Activated CD8-positive, alpha-beta memory T cell treated with anti-CD3 and anti-CD28 coated beads, Interleukin-2, amount 50 U/mL, for 1 hour (primary cell): ENCODE results near the gene SHC4.
"Not testable (repeated sequence)": the region's sequence is repeated elsewhere in the genome, so short reads cannot be mapped to it uniquely, and the experiment has no call there.

Experiments
- DNase-seq: peaks from one replicate; pipeline ENCODE4 v3.0.0-alpha.2; 2020; ENCODE audit errors: extremely low read depth

The SHC4 gene, protein sequence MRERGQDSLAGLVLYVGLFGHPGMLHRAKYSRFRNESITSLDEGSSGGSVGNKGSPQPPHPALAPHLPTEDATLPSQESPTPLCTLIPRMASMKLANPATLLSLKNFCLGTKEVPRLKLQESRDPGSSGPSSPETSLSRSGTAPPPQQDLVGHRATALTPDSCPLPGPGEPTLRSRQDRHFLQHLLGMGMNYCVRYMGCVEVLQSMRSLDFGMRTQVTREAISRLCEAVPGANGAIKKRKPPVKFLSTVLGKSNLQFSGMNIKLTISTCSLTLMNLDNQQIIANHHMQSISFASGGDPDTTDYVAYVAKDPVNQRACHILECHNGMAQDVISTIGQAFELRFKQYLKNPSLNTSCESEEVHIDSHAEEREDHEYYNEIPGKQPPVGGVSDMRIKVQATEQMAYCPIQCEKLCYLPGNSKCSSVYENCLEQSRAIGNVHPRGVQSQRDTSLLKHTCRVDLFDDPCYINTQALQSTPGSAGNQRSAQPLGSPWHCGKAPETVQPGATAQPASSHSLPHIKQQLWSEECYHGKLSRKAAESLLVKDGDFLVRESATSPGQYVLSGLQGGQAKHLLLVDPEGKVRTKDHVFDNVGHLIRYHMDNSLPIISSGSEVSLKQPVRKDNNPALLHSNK

DNA sequence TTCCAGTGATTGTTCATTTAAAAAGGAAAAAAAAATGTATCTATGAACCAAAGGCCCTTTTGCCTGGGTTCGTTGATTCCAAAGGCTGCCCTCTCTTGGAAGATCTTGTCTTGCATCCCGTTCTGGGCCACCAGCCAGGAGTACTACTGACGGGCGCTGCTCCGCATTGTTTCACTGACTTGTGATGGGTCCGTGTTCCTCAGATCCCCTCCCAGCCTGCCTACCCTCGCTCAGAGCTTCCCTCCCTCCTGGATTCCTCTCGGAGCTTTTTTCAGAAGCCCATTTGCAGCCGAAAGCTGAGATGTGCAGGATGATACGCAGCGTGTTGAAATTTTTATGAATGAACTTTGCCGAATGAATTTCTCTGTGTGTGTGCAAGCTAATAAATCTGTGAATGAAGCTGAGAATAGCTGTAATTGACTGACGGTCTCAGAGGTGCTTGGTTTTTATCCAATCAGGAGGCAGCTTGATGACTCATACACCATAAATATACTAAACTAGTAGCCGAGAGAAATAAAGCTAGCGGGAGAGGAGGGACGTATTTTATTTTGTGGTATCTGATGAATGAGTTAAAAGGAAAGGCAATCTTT, at the start of gene SHC4:
TSS of gene SHC4 (minus strand) at position 396 of the 590 bp plus-strand sequence. CDS start 904 bp downstream, outside the sequence.
- no peak for DNase-seq

DNA sequence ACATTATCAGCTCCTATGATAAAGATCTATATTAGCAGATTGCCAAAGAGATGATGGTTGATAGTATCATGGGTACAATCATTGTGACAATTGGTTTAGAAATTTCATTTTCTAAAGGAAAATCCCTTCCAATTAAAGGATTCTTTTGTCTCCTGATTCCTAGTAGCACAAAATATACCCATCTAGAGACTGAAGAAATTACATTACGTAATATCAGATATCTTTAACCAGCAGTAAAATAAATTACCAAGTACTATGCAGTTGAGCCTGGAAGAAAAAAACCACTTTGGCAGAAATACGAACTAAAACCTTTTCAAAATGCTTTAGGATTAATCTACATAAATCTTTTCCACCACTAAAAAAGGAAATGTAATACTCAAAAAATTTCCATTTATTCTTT, 35.6 kb upstream of the SHC4 start:
- no peak for DNase-seq

DNA sequence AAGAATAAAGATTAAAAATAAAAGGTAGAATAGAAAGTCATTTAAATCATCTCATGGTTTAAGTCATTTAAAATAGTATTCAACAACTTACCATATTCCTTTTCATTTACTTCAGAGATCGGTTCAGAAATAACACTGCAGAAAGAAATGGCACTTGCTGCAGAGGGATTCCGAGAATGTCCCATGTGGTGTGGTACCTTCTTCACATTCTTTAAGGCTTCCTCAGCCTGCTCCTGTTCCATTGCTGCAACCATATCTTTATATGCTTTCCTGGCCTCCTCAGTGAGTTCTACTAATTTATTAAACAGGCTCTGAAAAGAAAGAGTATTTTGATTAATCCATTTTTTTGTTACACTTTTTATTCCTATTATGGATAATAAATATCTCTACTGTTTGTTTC, 32.6 kb upstream of the SHC4 start:
- no peak for DNase-seq

DNA sequence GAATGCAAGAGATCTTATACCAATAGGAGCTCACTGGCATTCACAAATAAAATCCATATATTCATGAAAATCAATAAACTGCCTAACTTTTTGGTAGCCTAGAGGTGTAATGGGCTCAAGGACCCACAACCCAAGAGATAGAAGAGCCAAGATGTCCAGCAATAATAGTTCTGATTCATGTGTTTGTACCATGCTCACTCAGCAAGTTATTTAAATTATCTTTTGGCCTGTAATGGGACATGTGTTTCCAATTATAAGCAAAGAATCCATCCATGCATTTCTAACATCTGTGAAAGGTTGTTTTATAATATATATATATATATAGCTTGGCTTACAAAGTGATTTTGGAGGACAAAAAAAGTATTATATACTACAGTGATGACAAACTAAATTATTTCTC, 29.7 kb upstream of the SHC4 start:
- DNase-seq = no peak

DNA sequence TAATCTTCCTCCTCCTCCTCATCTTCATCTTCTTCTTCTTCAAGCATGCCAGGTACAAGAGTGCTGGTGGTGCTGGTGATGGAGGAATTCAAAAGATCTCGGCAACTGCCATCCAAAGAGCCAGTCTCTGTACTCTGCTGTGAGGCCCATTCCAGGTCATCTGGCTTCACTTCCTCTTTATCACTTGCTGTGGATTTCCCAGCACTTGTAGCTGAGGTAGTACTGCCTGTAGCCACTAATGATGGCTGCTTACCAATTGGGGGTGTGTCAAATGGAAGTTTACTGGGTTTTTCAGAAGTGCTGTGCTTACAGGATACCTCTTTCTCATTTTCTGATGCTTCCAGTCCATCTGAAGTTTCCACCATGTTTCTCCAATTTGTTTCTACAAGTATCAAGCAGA, 28.8 kb upstream of the SHC4 start:
- no peak for DNase-seq

DNA sequence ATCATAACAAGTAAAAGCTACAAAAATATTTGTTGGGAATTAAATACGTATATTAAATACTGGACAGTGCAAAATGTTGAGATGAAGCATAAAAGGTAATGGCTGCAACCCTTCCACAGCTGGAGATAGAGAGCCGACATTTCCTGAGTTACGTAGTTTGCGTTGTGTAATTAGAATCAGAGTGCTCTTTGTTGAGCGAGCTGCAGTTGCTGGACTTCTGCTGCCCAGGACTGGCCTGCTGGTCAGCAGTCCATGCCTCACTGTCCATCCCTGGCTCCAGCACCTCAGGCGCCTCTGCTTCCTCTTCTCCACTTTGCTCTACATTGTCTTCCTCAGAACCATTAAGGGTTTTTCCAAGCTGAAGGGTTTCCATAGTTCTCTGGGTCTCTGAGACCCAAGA, 28.4 kb upstream of the SHC4 start:
- no peak for DNase-seq

DNA sequence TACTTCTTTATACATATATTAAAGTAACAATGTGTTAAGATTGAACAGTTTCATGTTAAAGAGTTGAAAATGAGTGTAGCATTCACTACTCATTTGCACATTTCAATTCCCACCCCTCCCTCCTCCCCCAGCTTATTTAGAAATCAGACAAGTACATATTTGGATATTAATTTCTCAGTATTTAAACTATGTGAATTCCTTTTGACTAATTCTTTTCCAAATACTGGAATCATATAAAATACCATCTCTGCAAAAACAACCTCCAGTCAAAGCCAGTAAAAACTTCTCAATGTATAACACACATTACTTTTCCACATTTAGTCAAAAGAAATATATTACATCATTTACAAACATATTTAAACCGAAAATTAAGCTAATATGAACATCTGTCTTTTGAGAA, 25.5 kb upstream of the SHC4 start:
- no peak for DNase-seq

DNA sequence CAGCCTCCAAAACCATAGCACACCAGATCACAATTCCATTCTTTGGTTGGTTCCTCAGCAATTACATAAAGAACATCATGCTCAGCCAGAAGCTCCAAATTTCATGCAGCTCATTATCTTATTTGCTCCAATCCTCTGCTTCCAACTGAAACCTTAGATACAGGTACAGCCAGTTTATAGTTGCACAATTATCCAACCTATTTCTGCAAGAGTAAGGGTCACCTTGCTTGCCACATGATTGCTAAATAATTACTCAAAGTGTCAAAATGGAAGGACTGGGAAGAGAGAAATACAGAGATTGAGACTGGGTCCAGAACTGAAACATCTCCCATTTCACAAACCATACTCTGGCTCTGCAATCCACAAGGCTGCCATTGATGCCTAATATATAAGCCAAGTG, 23.4 kb upstream of the SHC4 start:
- no peak for DNase-seq

DNA sequence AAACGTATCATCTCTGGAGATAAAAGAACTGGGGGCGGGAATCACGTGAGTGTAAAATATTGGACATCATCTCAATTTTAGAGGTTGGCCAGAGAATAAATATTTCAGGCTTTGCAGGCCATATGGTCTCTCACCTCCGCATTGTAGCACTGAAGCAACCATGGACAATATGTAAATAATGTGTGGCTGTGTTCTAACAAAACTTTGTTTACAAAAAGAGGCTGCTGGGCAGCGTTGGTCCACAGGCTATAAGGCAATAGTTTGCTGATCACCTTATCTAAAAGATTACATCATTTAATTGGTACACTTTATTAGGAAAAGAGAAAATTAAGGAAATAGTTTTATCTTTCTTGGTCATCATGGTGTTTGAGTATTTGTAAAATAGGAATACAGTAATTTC, 22.5 kb upstream of the SHC4 start:
- DNase-seq = no peak

DNA sequence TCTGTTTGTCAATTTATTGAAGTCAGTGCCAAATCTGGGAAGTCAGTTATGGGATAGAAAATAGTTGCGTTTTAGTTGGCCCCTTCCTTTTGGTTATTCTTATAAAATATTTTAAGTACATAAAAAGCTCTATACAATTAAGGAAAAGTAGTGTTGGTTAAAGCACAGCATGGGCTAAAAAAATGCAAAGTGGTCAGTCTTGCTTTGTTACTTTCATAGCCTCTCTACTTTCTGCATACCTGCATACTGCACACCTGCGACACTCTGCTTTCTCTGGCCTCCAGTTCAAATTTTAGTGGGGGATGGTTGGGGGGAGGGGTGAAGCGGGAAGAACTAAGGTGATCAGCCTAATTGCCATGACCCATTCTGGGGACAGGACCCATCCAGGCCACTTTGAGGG, 21.8 kb upstream of the SHC4 start:
- no peak for DNase-seq

DNA sequence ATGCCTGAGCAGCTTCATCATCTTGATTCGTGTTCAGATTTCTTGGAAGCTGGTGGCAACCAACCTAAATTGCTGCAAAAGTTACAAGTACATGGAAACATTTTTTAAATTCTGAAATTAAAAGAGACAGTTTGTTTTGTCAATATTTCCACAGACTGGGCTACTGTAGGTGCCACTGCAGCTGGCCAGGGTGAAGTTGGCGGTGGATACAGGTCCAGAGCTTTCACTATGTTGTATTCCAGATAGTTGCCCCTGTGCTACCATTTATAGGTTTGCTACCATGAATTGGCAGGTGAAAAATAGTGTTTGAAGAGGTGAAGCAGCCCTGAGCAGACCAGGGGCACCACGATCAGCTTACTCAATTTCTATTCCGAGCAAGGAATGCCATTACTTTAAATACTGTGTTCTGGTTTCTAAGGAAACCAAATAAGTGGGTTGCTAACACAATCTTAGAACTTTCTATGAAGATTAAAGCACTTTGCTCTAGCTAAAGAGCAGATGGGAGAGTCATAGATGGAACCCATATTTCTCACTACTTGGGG, 21.2 kb upstream of the SHC4 start:
- no peak for DNase-seq

DNA sequence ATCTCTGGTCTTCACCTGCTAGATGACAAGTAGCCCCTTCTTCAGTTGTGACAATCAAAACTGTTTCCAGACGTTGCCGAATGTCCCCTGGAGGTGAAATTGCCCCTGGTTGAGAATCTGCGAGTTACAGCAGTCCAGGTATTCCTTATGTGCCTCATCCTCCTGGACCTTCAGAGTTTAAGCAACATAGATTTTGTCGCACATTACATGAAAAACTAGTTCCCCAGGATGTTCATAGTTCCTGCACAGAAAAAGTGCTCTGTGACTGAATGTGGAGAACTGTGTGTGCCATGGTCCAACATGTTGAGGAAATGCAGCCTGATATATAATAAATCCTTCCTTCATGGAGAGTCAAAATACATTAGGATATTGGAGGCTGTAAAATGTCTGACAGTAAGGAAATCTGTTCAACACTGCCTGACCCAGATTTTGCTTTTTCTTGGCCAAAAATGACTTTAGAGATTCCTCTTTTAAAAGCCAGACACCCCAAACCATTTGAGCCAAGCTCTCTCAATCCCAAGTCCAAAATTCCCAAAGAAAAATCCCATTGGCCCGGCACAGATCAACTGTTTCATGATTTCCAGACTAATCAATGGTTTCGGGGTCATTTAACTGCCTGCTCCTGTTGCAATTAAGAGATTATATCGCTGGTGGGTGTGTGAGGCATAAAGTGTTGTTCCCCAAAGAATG, 20.4 kb upstream of the SHC4 start:
- DNase-seq = no peak

DNA sequence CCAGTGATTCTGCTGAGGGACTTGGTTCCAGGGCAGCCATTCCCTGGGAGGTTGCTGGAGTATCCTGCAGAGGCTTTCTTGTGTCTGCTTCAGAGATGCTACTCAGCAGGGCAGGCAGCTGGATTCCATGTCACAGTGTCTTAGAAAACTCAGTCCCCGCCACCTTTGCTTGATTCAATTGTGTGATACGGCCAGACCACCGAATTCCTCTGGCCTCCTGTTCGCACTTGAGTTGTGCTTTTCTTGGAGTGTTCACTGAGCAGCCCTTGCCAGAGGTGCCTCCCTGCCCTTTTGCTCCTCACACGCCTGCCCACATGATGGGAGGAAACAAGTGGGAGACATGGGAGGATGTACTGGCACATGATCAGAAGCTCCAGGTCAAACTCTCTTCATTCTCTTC, 19.6 kb upstream of the SHC4 start:
- DNase-seq = no peak

DNA sequence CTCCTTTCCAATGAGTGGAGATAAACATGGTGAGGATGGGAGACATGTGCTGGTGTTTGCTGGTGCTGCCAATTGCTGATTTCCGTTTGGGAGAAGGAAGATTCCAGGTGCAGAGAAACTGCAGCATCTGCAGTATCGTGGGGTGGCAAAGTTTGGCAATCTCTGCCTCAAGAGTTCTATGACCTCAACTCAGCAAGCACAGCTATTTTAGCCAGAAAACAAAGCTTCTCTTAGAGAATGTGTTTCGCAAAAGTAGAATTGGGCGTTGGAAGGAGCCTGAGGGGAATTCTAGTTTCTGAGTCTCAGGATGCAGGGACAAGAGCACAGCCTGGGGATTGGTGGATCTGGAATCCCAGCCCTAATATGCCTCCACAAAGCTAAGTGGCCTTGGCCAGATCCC, 18.2 kb upstream of the SHC4 start:
- DNase-seq = no peak

DNA sequence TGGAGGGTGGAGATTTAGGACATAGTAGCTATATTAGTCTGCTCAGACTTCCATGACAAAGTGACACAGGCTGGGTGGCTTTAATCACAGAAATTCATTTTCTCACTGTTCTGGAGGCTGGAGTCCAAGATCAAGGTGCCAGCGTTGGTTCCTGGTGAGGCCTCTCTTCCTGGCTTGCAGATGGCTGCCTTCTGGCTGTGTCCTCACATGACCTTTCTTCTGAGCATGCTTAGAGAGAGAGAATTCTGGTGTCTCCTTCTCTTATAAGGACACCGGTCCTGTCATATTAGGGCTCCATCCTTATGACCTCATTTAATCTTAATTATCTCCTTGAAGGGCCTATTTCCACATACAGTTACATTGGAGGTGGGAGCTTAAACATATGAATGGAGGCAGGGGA, 14.9 kb upstream of the SHC4 start:
- DNase-seq = no peak

DNA sequence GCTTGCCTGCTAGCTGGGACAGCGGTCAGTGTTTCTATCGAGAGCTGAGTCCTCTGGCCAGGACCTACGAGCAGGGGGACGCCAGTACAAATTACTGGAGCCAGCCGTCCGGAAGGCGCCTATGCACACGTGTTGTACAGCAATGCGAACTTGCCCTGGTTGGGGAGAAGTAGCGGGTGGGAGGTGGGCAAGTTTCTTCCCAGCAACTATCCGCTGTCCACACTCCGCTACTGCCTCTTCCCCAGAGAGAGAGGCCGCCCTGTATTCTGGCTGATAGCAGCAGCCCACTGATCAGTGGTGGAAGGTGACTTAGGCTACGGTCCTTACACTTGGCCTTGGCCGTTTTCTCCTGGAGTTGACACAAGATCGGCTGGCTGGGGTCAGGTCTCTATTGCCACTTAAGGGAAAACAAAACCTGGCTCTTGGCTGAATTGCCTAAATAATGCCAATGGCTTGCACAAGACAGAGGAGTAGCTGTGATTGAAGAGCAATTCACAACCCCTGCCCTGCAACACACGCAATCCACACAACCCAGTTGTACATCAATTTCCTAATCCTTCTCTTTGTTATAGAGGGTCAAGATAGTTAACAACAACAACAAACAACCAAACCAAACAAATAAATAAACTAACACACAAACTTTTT, 12.8 kb upstream of the SHC4 start:
- DNase-seq = no peak

DNA sequence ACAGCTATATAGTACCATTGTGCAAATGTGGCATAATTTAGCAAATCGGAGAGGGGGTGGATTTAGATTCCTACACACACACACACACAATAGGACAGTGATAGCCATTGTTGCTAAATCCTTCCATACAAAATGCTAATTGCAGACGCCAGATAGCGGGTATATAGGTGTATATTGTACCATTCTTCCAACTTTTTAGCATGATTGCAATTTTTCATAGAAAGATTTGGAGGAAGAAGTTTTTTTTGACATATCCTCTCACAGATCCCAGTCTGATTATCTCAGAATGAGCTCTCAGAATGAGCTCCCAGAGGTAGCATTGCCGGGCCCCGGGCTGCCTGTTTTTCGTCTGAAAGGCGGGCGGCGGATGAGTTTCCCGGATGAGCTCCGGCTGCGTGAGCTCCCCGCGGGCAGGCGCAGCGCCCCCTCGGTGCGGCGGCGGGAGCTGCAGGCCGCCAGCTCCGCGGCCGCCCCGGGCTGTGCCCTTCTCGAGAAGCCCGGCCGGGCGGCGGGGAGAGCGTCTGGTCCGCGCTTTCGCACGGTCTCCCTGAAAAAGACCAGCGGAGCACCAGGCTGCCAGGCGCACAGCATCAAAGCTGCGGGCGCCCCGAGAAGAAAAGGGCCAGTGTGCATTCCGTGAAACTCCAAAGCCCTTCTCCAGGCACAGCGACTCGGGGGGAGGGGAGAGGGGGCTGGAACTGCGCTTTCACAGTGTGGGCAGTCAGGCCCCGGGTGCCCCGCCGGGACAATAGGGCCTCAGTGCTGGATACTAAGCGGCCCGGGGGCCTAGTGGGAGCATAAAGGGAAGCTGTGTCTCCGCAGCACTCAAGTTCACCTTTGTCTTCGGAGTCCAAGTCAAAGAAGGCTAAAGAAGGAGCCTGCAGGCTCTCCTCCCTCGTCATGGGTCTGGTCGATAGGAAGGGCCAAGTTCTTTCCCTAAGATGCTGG, 12.0 kb upstream of the SHC4 start:
- peak; percentile 13 for DNase-seq

DNA sequence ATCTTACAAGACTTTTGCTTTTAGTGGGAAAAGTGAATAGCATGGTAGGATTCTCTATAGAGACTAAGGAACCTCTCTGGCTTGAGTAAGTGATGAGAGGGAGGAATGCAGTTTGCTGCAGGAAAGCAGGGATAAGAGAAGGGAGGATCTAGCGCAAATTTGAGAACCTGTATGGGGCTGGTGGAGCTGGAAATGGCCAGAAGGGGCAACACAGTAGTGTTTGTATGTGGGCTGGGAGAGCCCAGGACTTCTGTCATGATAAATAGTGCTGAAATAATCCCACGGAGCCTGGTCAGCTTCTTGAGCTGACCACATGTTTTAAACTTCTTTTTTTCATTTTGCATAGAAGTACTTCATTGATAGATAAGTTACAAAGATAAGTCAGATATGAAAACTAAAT, 11.2 kb upstream of the SHC4 start:
- DNase-seq = no peak

DNA sequence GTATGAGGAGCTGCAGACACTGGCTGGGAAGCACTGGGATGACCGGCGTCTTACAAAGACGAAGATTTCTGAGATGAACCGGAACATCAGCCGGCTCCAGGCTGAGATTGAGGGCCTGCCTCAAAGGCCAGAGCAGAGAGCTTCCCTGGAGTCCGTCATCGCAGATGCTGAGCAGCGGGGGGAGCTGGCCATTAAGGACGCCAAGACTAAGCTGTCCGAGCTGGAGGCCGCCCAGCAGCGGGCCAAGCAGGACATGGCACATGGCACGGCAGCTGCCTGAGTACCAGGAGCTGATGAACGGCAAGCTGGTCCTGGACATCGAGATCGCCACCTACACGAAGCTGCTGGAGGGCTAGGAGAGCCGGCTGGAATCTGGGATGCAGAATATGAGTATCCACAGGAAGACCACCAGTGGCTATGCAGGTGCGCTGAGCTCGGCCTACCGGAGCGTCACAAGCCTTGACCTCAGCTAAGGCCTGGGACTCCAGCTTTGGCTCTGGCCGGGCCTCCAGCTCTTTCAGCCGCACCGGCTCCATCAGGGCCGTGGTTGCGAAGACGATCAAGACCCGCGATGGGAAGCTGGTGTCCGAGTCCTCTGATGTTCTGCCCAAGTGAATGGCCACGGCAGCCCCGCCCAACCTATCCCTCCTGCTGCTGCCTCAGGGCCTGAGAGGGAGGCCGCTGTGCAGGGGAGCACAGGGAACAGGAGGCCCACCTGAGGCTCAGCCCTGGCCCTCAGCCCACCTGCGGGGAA, 9.2 kb upstream of the SHC4 start:
- DNase-seq = no peak

DNA sequence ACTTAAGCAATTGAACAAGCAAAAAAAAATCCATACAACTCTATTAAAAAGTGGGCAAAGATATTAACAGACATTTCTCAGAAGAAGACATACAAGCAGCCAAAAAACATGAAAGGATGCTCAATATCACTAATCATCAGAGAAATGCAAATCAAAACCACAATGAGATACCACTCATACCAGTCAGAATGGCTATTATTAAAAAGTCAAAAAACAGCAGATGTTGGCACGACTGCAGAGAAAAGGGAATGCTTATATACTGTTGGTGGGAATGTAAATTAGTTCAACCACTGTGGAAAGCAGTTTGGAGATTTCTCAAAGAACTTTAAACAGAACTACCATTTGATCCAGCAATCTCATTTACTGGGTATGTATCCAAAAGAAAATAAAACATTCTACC, 7.2 kb upstream of the SHC4 start:
- DNase-seq = not testable (repeated sequence)
